ENCODE measurements around the gene NUDT14.

DNA sequence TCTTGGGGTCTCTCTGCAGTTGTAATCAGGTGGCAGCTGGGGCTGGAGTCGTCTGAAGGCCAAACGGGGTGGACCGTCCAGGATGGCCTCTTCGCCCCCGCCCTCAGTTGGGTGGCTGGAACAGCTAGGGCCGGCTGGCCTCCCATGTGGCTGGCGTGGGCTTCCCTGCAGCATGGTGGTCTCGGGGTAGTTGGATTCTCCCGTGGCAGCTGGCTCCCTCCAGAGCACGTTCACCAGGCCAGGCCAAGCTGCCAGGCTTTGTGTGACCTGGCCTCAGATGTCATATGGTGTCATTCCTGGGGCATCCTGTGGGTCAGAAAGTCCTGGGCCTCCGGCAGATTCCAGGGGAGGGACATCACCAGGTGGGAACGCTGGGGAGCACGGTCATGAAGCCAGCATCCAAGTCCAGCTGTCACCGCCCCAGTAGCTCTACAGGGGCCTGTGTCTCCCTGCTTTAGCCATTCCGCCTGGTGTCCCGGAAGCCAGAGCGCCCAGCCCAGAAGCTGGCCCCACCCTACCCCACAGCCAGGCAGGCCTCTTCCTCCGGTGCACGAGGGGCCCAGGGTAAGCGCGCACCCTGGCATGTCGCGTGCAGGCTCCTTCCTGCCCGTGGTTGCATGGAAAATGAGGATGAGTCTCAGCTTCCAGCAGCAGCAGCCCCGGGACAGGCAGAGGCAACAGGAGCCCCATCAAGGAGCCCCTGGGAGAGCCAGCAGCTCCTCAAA lies 1.3 kb upstream of the NUDT14 start:
- TF ChIP-seq GATA2 (IDR thresholded peaks at IDR 0.05; ENCODE audit: low read depth, low read length) (no peak), GATA3 (IDR thresholded peaks at IDR 0.05; ENCODE audit: low read depth, low read length) (no peak)

Data from SH-SY5Y (cell line).